ENCODE measurements around the gene PACSIN2.

PACSIN2 gene

DNA sequence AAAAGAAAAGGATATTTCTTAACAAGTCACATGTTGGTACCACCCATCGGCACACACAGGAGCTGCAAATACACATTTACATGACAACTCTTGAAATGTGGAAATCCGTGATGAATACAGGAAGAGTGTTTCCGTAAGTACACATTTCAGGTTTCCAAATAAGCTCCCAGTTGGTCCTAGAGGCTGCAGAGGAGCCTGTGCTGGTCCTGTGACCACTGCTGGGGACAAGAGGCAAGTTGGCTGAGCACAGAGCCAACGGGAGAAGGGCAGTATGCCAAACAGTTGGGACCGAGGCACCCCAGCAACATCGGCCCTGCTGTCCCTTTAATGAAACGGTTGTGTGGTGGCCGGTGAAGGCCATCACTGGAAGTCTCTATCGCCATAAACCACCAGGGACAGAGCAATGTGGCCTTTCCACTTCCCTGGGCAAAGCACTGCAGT is 119.4 kb downstream of the PACSIN2 start:
- no peak for TF ChIP-seq CTCF (IDR thresholded peaks at IDR 0.05; ENCODE audit: low read depth, low read length)
- DNase-seq (ENCODE audit: extremely low read depth, low read depth), result no peak

DNA sequence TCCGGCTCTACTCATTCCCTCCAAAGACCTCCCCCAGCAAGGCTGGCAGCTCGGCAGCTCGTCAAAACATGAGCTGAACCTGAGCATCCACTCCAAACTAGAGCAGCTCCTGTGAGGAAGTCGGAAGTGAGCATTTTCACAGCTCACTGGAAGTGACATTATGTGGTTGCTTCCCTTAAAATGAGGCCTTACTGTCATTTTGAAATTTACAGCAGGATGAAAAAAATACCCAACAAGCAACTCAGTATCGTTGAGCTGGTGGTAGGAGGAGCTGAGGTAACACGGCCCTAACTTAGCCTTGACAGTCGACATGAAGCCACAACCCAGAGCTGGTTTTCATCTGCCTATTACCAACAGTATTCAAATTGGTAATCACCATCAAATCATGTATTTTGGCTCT is 119.9 kb downstream of the PACSIN2 start:
- no peak for DNase-seq (ENCODE audit: extremely low read depth, low read depth)
- TF ChIP-seq CTCF (IDR thresholded peaks at IDR 0.05; ENCODE audit: low read depth, low read length), result no peak

- TF ChIP-seq CTCF (IDR thresholded peaks at IDR 0.05; ENCODE audit: low read depth, low read length), result no peak
- DNase-seq (ENCODE audit: extremely low read depth, low read depth), result no peak
Observed at GRCh38 chr22:42893371-42894150, 121.4 kb downstream of the PACSIN2 start.

DNA sequence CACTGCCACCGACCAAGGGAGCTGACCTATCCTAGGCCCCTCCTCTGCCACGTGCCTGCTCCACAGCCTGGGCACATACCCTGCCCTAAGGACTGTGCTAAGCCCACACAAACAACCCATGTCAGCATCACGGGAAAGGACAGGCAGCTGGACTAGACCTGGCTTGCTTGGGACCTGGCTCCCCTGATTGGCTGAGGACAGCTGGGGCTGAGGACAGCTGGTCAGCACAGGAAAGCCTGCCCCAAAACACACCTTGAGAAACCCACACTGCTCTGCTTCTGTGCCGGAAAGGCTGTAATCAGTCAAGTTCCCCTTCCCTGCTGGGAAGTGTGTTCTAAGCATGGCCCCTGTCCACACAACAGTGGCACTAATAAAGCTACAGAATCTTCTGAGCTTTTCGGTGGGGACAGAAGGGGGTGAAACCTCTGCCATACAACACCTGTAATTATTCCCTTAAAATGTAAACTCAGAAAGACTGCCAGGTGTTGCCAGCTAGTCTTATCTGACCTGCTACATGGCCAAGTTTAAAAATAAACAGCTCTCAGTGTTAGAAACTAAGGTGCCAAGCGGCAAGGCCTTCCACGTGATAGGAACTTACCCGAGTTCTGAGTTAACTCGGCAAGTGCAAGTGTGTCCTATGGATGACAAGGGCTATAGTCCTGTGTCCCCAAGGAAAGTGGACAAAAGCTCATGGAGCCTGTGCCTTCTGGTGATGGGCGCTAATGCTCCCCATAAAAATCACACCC is 122.2 kb downstream of the PACSIN2 start:
- no peak for DNase-seq (ENCODE audit: extremely low read depth, low read depth)
- no peak for TF ChIP-seq CTCF (IDR thresholded peaks at IDR 0.05; ENCODE audit: low read depth, low read length)

GRCh38 chr22:42892156-42892555 is 122.8 kb downstream of the PACSIN2 start:
- TF ChIP-seq CTCF (IDR thresholded peaks at IDR 0.05; ENCODE audit: low read depth, low read length), result no peak
- DNase-seq (ENCODE audit: extremely low read depth, low read depth), result no peak

DNA sequence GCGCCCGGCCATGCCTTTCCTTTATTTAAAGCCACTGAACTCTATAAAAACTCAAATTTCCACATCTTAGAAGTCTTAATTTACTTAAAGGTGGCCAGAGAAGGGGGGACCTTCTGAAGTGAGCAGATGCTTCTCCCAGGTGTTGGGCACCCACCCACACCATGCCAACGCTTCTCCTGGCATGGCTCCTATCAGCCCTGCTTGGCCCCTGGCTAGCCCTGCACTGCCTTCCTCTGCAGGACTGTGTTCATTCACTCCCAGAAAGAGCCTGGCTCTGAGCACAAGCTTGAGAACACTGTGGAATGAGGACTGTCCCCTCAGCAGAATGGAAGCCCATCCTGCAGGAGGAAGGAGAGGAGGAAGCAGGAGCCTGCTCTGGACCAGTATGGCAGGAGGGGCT is 123.3 kb downstream of the PACSIN2 start:
- TF ChIP-seq CTCF (IDR thresholded peaks at IDR 0.05; ENCODE audit: low read depth, low read length), result no peak
- no peak for DNase-seq (ENCODE audit: extremely low read depth, low read depth)

GRCh38 chr22:42891008-42891407 is 123.9 kb downstream of the PACSIN2 start:
- TF ChIP-seq CTCF (IDR thresholded peaks at IDR 0.05; ENCODE audit: low read depth, low read length), result no peak
- DNase-seq (ENCODE audit: extremely low read depth, low read depth), result no peak
